Mesenchymal stem cell (in vitro differentiated cells and primary cell): Measurements from ENCODE around the gene ADIPOR1.

ENCODE experiments used
- DNase-seq: peaks from one replicate; pipeline ENCODE4 v3.0.0-alpha.2; 2013
- H2AFZ ChIP-seq: one replicate; pipeline ENCODE4 v1.6.1; 2013; ENCODE audit warnings: low read depth, mild to moderate bottlenecking, control low read depth, inconsistent platforms, low read length, moderate library complexity
- H2AK5ac ChIP-seq: 2 replicates; pipeline ENCODE4 v1.6.1; 2013; ENCODE audit warnings: low read length, moderate library complexity, mild to moderate bottlenecking, inconsistent platforms; ENCODE audit not compliant: severe bottlenecking
- H2BK120ac ChIP-seq: one replicate; pipeline ENCODE4 v1.6.1; 2013; ENCODE audit warnings: low read depth, mild to moderate bottlenecking, inconsistent platforms, low read length, moderate library complexity
- H2BK12ac ChIP-seq, 2 experiments: one replicate each; pipeline ENCODE4 v1.6.1; 2013; ENCODE audit warnings: inconsistent platforms in 2 of 2, low read length in 2 of 2, mild to moderate bottlenecking in 2 of 2, moderate library complexity in 2 of 2, control low read depth in 1 of 2
- H2BK15ac ChIP-seq: one replicate; pipeline ENCODE4 v1.6.1; 2013; ENCODE audit warnings: mild to moderate bottlenecking, low read depth, inconsistent platforms; ENCODE audit not compliant: poor library complexity, severe bottlenecking
- H2BK5ac ChIP-seq: 2 replicates; pipeline ENCODE4 v1.6.1; 2013; ENCODE audit warnings: low read depth, mild to moderate bottlenecking, low read length, control low read depth, inconsistent platforms; ENCODE audit not compliant: poor library complexity, severe bottlenecking
- H3K14ac ChIP-seq, 2 experiments: one replicate each; pipeline ENCODE4 v1.6.1; 2013; ENCODE audit warnings: inconsistent platforms in 2 of 2, low read length in 2 of 2, control low read depth in 1 of 2, mild to moderate bottlenecking in 1 of 2, moderate library complexity in 1 of 2
- H3K18ac ChIP-seq, 2 experiments: one replicate each; pipeline ENCODE4 v1.6.1; 2013; ENCODE audit warnings: inconsistent platforms in 2 of 2, low read length in 2 of 2, control low read depth in 1 of 2, low read depth in 1 of 2, mild to moderate bottlenecking in 1 of 2
- H3K23ac ChIP-seq, 2 experiments: one replicate each; pipeline ENCODE4 v1.6.1; 2013; ENCODE audit warnings: inconsistent platforms in 2 of 2, low read length in 2 of 2, mild to moderate bottlenecking in 2 of 2, moderate library complexity in 2 of 2, control low read depth in 1 of 2
- H3K27ac ChIP-seq: 2 replicates; pipeline ENCODE4 v1.5.1; 2013; ENCODE audit warnings: mild to moderate bottlenecking, moderate library complexity, low read length, control low read depth, inconsistent platforms; ENCODE audit not compliant: poor library complexity, severe bottlenecking
- H3K27me3 ChIP-seq, 2 experiments: 2 replicates each; pipeline versions ENCODE4 v1.6.1 to v1.7.0; 2013; ENCODE audit warnings: low read length in 2 of 2, mild to moderate bottlenecking in 2 of 2, moderate library complexity in 2 of 2, control low read depth in 1 of 2, inconsistent platforms in 1 of 2; ENCODE audit not compliant: control insufficient read depth in 1 of 2, insufficient read depth in 1 of 2
- H3K36me3 ChIP-seq, 2 experiments: 2 replicates each; pipeline versions ENCODE4 v1.6.1 to v1.7.0; 2013; ENCODE audit warnings: low read length in 2 of 2, control low read depth in 1 of 2, inconsistent platforms in 1 of 2, low read depth in 1 of 2, mild to moderate bottlenecking in 1 of 2; ENCODE audit not compliant: insufficient read depth in 2 of 2, control insufficient read depth in 1 of 2
- H3K4ac ChIP-seq, 2 experiments: one replicate each; pipeline ENCODE4 v1.6.1; 2013; ENCODE audit warnings: inconsistent platforms in 2 of 2, low read length in 2 of 2, mild to moderate bottlenecking in 2 of 2, moderate library complexity in 2 of 2, control low read depth in 1 of 2, low read depth in 1 of 2
- H3K4me1 ChIP-seq: 2 replicates; pipeline ENCODE4 v1.6.1; 2013; ENCODE audit warnings: low read depth, low read length, control low read depth; ENCODE audit not compliant: control insufficient read depth, insufficient read depth
- H3K4me2 ChIP-seq: 2 replicates; pipeline ENCODE4 v1.6.1; 2013; ENCODE audit warnings: low read length, mild to moderate bottlenecking, inconsistent platforms; ENCODE audit not compliant: poor library complexity, severe bottlenecking
- H3K4me3 ChIP-seq, 2 experiments: 2 replicates each; pipeline versions ENCODE4 v1.5.1 to v1.7.0; 2013; ENCODE audit warnings: low read length in 2 of 2, mild to moderate bottlenecking in 2 of 2, control low read depth in 1 of 2, low read depth in 1 of 2; ENCODE audit not compliant: insufficient read depth in 1 of 2
- H3K79me1 ChIP-seq: replicated peaks from 2 replicates; pipeline ENCODE4 v1.6.1; 2013; ENCODE audit warnings: mild to moderate bottlenecking, control low read depth, low read length, inconsistent platforms; ENCODE audit not compliant: poor library complexity, severe bottlenecking
- H3K9ac ChIP-seq: 2 replicates; pipeline ENCODE4 v1.7.0; 2013; ENCODE audit warnings: mild to moderate bottlenecking, low read length, moderate library complexity
- H3K9me3 ChIP-seq: 2 replicates; pipeline ENCODE4 v1.7.0; 2013; ENCODE audit warnings: mild to moderate bottlenecking, low read length; ENCODE audit not compliant: control insufficient read depth
- H4K8ac ChIP-seq: one replicate; pipeline ENCODE4 v1.6.1; 2013; ENCODE audit warnings: inconsistent platforms, mild to moderate bottlenecking, low read length, moderate library complexity
- H4K91ac ChIP-seq: one replicate; pipeline ENCODE4 v1.6.1; 2013; ENCODE audit warnings: mild to moderate bottlenecking, low read length, inconsistent platforms
- WGBS: methylation state at CpG from one replicate; pipeline ENCODE4 v1.1.7; 2013; ENCODE audit warnings: mixed read lengths; 5-methylcytosine and 5-hydroxymethylcytosine counted together

ADIPOR1 gene

DNA sequence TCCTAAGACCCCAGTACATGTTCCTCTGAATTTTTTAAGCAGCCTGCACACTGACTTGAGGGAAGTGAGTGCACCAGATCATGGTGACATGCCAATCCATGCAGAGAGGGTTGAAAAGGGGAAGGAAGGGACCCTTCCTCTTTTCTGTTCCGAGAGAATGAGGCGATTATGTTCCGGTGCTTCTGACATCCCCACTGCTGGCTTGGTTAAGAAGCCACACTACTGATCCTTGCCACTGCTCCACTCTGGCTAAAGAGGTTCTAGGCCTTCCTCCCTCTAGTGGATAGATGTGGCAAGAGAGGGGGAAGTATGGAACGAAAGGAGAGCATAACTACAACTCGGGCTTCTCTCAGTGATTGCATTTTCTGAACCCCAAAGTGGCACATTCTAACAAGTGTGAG, 10.8 kb upstream of the ADIPOR1 start:
- Histone ChIP-seq H3K14ac (no peak overlapping the region), H3K4ac (no peak overlapping the region), H2AFZ (peak overlapping the region; percentile 3), H3K4me1 (peaks cover 11% of the 10 kb centered on the region), H2BK12ac (no peak overlapping the region), H3K27ac (no peak overlapping the region), H2AK5ac (no peak overlapping the region), H3K9ac (peak overlapping the region; percentile 23), H3K27me3 (peaks cover 0 to 5% of the 10 kb centered on the region in 2 experiments), H3K18ac (no peak overlapping the region), H3K9me3 (no peaks in the 10 kb centered on the region), H2BK15ac (no peak overlapping the region), H3K4me3 (no peak overlapping the region), H4K8ac (peak overlapping the region; percentile 62), H2BK120ac (no peak overlapping the region), H3K79me1 (peaks cover 15% of the 10 kb centered on the region), H4K91ac (no peak overlapping the region), H3K23ac (no peak overlapping the region), H2BK5ac (no peak overlapping the region), H3K36me3 (peaks cover 8 to 14% of the 10 kb centered on the region in 2 experiments), H3K4me2 (no peak overlapping the region)
- WGBS: 24% methylated on average over 2 of the region's 5 CpGs
- peak; percentile 82 for DNase-seq

GRCh38 chr1:202968351-202968750, 10.2 kb upstream of the ADIPOR1 start:
- no peak overlapping the region for H2BK5ac ChIP-seq
- H3K4ac ChIP-seq: no peak overlapping the region
- no peak for DNase-seq
- no peak overlapping the region for H2BK120ac ChIP-seq
- no peak overlapping the region for H3K23ac ChIP-seq
- H3K27ac ChIP-seq: no peak overlapping the region
- no peaks in the 10 kb centered on the region for H3K9me3 ChIP-seq
- no peak overlapping the region for H2BK12ac ChIP-seq
- no peaks in the 10 kb centered on the region for H3K27me3 ChIP-seq
- H2AK5ac ChIP-seq: no peak overlapping the region
- H3K4me2 ChIP-seq: no peak overlapping the region
- peak overlapping the region; percentile 82 for H3K9ac ChIP-seq
- H4K8ac ChIP-seq: no peak overlapping the region
- peak overlapping the region in 1 of 2 experiments; percentile 82 for H3K4me3 ChIP-seq
- peaks cover 15% of the 10 kb centered on the region for H3K79me1 ChIP-seq
- peaks cover 11% of the 10 kb centered on the region for H3K4me1 ChIP-seq
- H3K18ac ChIP-seq: no peak overlapping the region
- WGBS: 88% methylated on average over 2 of the region's 3 CpGs
- H3K36me3 ChIP-seq: peaks cover 11 to 20% of the 10 kb centered on the region in 2 experiments
- H4K91ac ChIP-seq: no peak overlapping the region
- no peak overlapping the region for H2BK15ac ChIP-seq
- H3K14ac ChIP-seq: no peak overlapping the region
- H2AFZ ChIP-seq: no peak overlapping the region

GRCh38 chr1:202967684-202968281, 9.7 kb upstream of the ADIPOR1 start:
- peak overlapping the region in 1 of 2 experiments; percentile 51 for H3K14ac ChIP-seq
- H2BK5ac ChIP-seq: no peak overlapping the region
- WGBS: 14% methylated on average over 21 of the region's 21 CpGs
- H2AK5ac ChIP-seq: no peak overlapping the region
- H3K27ac ChIP-seq: no peak overlapping the region
- H3K4me1 ChIP-seq: peaks cover 11% of the 10 kb centered on the region
- DNase-seq: no peak
- peak overlapping the region; percentile 78 for H3K4me2 ChIP-seq
- H3K4me3 ChIP-seq: peak overlapping the region; percentile 54 to 82
- H3K23ac ChIP-seq: no peak overlapping the region
- no peak overlapping the region for H2BK15ac ChIP-seq
- peak overlapping the region; percentile 82 for H3K9ac ChIP-seq
- no peaks in the 10 kb centered on the region for H3K27me3 ChIP-seq
- peaks cover 13 to 25% of the 10 kb centered on the region in 2 experiments for H3K36me3 ChIP-seq
- H3K4ac ChIP-seq: peak overlapping the region in 1 of 2 experiments; percentile 19
- H2BK120ac ChIP-seq: no peak overlapping the region
- peak overlapping the region in 1 of 2 experiments; percentile 30 for H3K18ac ChIP-seq
- H3K79me1 ChIP-seq: peaks cover 15% of the 10 kb centered on the region
- H4K91ac ChIP-seq: no peak overlapping the region
- H4K8ac ChIP-seq: peak overlapping the region; percentile 16
- no peak overlapping the region for H2BK12ac ChIP-seq
- H3K9me3 ChIP-seq: no peaks in the 10 kb centered on the region
- H2AFZ ChIP-seq: peak overlapping the region; percentile 58

- DNase-seq: no peak
- H4K8ac ChIP-seq: peak overlapping the region; percentile 0
- H3K27me3 ChIP-seq: no peaks in the 10 kb centered on the region
- peak overlapping the region; percentile 97 for H3K9ac ChIP-seq
- peak overlapping the region; percentile 57 to 80 for H3K18ac ChIP-seq
- WGBS: 53% methylated on average over 18 of the region's 18 CpGs
- no peak overlapping the region for H2BK5ac ChIP-seq
- no peak overlapping the region for H3K27ac ChIP-seq
- H2AFZ ChIP-seq: peak overlapping the region; percentile 97
- H4K91ac ChIP-seq: no peak overlapping the region
- H3K79me1 ChIP-seq: peaks cover 15% of the 10 kb centered on the region
- peak overlapping the region in 1 of 2 experiments; percentile 36 for H3K14ac ChIP-seq
- H3K4ac ChIP-seq: peak overlapping the region in 1 of 2 experiments; percentile 22
- peak overlapping the region in 1 of 2 experiments; percentile 51 for H3K23ac ChIP-seq
- no peak overlapping the region for H2BK15ac ChIP-seq
- H2BK120ac ChIP-seq: no peak overlapping the region
- H3K36me3 ChIP-seq: peaks cover 23 to 41% of the 10 kb centered on the region in 2 experiments
- H3K4me1 ChIP-seq: peaks cover 11% of the 10 kb centered on the region
- H2BK12ac ChIP-seq: peak overlapping the region in 1 of 2 experiments; percentile 17
- no peaks in the 10 kb centered on the region for H3K9me3 ChIP-seq
- H2AK5ac ChIP-seq: no peak overlapping the region
- H3K4me2 ChIP-seq: peak overlapping the region; percentile 67
- H3K4me3 ChIP-seq: peak overlapping the region; percentile 92 to 97
Observed at GRCh38 chr1:202966006-202966898, 8.1 kb upstream of the ADIPOR1 start.
